GM20000 (cell line): ENCODE measurements around the gene RUNX1.
"Not testable (repeated sequence)": the region's sequence is repeated elsewhere in the genome, so short reads cannot be mapped to it uniquely, and the experiment has no call there.

Experiments used
- DNase-seq: peaks from one replicate; pipeline ENCODE4 v3.0.0; 2012; ENCODE audit warnings: low spot score
- TF ChIP-seq, protein P1 (sequence below): IDR thresholded peaks from 2 replicates; pipeline ENCODE4 v1.5.1; 2012; ENCODE audit warnings: mild to moderate bottlenecking, control low read depth; ENCODE audit errors: extremely low read depth, missing control alignments

RUNX1 gene

DNA sequence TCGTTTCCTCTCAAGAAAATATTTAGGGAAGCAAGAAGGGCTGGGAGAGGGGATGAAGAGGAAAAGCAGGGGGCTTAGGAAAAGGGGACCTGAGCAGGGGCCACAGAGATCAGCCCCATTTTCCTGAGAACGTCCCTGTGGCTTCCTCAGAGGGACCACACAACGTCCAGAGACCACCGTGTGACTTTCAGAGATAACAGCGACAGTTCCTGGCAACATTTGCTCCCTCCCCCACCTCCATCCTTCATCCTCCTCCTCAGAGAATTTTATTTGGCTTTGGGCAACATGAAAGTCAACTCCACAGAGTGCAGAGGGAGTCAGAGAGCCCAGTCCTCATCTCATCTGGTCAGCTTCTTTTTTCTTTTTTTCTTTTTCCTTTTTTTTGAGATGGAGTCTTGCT is 50.9 kb downstream of the RUNX1 start:
- no peak for DNase-seq
- TF ChIP-seq, protein P1, sequence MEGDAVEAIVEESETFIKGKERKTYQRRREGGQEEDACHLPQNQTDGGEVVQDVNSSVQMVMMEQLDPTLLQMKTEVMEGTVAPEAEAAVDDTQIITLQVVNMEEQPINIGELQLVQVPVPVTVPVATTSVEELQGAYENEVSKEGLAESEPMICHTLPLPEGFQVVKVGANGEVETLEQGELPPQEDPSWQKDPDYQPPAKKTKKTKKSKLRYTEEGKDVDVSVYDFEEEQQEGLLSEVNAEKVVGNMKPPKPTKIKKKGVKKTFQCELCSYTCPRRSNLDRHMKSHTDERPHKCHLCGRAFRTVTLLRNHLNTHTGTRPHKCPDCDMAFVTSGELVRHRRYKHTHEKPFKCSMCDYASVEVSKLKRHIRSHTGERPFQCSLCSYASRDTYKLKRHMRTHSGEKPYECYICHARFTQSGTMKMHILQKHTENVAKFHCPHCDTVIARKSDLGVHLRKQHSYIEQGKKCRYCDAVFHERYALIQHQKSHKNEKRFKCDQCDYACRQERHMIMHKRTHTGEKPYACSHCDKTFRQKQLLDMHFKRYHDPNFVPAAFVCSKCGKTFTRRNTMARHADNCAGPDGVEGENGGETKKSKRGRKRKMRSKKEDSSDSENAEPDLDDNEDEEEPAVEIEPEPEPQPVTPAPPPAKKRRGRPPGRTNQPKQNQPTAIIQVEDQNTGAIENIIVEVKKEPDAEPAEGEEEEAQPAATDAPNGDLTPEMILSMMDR, result no peak

- TF ChIP-seq, protein P1, result no peak
- no peak for DNase-seq
Observed at GRCh38 chr21:34997294-34997693, 51.8 kb downstream of the RUNX1 start.

- TF ChIP-seq, protein P1, result no peak
Observed at GRCh38 chr21:34996304-34997101, 52.6 kb downstream of the RUNX1 start.

DNA sequence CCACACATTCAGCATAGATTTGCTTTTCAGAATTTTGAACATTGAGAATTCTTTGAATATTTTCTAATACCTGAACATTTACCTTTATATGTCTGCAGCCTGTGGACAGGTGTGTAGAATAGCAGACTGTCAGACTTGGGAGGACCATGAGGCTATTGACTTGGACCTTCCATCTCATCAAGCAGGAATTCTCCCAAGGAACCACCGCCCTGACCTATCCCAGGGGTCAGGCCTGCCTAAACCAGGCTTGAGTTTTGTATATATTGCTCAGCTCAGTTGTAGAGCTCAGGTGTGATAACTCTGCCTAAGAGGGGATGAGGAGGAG is 53.2 kb downstream of the RUNX1 start:
- TF ChIP-seq, protein P1, result no peak
- DNase-seq, result no peak

More at GRCh38 chr21:34996304-34997101, 52.6 kb downstream of the RUNX1 start:
- no peak for DNase-seq

DNA sequence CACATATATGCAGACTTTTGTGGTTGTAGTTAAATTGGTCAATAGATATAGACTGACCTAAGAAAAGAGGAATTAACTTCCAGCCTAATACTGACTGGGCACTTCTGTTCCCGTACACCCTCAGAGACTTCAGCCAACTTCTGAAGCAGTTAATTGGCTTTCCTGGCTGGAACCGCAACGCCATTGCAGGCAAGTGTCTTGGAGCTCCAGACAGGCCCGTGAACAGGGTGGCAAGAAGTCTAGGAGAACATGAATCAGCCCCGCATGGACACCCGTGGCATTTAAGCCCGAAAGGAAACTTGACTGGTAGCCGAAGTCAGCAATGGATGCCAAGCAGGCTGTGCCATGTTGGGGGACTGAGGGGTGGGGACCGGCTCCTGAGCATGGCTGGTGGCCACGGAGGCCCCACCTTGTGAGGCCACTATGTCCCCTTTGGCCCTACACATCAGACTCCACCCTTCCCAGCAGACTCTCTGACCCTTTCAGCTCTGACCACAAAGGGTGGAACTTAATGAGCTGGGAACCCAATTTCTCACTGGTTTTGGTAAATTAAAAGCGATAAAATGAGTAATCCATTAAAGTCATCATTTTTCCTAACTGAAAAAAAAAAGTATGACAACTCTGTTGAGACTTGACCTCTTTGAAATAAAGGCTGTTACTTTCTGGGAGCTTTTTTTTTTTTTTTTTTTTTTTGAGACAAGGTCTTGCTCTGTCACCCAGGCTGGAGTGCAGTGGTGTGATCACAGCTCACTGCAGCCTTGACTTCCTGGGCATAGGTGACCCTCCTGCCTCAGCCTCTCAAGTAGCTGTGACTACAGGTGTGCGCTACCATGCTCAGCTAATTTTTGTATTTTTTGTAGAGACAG is 54.1 kb downstream of the RUNX1 start:
- TF ChIP-seq, protein P1, result no peak
- DNase-seq, result no peak

DNA sequence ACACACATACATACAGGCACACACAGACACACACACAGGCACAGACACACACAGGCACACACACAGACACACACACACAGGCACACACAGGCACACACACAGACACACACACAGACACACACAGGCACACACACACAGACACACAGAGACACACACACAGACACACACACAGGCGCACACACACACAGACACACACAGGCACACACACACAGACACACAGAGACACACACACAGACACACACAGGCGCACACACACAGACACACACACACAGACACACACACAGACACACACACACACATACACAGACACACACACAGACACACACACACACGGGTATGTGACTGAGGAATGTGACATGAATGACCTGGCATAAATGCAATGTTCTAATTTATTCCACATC is 55.6 kb downstream of the RUNX1 start:
- DNase-seq, result not testable (repeated sequence)

- TF ChIP-seq, protein P1, result no peak
- DNase-seq, result no peak
Observed at GRCh38 chr21:34992736-34993398, 56.2 kb downstream of the RUNX1 start.
